ENCODE data around the gene CDC5L. TPM values are rescaled to one million over a fixed set of nuclear protein-coding genes. Genes with fewer than 3 reads are reported as not detected.

CDC5L gene
- total RNA-seq, 1 donor from 2014 or later = 17.3 TPM

DNA sequence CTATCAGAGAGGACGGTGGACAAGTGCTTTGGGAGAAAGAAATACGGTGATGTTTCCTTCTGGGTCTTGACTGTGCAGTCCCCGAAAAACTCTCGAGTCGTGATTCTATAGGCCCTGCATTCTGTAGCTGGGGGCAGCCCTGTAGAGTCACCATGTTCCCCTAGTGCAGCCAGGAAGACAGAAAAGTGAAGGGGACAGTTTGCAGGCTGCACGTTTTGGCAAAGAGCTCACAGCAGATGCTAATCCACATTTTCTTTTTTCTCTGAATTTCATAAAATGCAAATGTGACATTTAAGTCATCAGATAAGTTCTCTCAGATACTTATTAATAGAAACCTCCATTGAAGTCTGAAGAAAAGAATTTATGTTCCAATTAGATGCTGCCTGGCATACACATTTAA is 25.6 kb upstream of the CDC5L start:
- DNase-seq (ENCODE audit: low spot score) = no peak
- Mint-ChIP-seq H3K9me3 (ENCODE audit: unreplicated experiment) (no peaks in the 10 kb centered on the region), H3K4me3 (ENCODE audit: unreplicated experiment) (no peak overlapping the region), H3K27me3 (ENCODE audit: unreplicated experiment) (peaks cover 3% of the 10 kb centered on the region), H3K36me3 (ENCODE audit: low read depth, unreplicated experiment) (no peaks in the 10 kb centered on the region), H3K27ac (ENCODE audit: unreplicated experiment) (no peak overlapping the region), H3K4me1 (ENCODE audit: unreplicated experiment) (peaks cover 4% of the 10 kb centered on the region)
- TF ChIP-seq CTCF (IDR thresholded peaks at IDR 0.05; ENCODE audit: unreplicated experiment) = no peak

GRCh38 chr6:44363377-44363926 is 24.1 kb upstream of the CDC5L start:
- DNase-seq (ENCODE audit: low spot score) = no peak
- Mint-ChIP-seq H3K9me3 (ENCODE audit: unreplicated experiment) (no peaks in the 10 kb centered on the region), H3K4me1 (ENCODE audit: unreplicated experiment) (peaks cover 8% of the 10 kb centered on the region), H3K36me3 (ENCODE audit: low read depth, unreplicated experiment) (no peaks in the 10 kb centered on the region), H3K4me3 (ENCODE audit: unreplicated experiment) (no peak overlapping the region), H3K27ac (ENCODE audit: unreplicated experiment) (no peak overlapping the region), H3K27me3 (ENCODE audit: unreplicated experiment) (peaks cover 3% of the 10 kb centered on the region)
- no peak for TF ChIP-seq CTCF (IDR thresholded peaks at IDR 0.05; ENCODE audit: unreplicated experiment)

- Mint-ChIP-seq H3K27me3 (ENCODE audit: unreplicated experiment) (peaks cover 3% of the 10 kb centered on the region), H3K4me3 (ENCODE audit: unreplicated experiment) (no peak overlapping the region), H3K9me3 (ENCODE audit: unreplicated experiment) (no peaks in the 10 kb centered on the region), H3K36me3 (ENCODE audit: low read depth, unreplicated experiment) (no peaks in the 10 kb centered on the region), H3K4me1 (ENCODE audit: unreplicated experiment) (peaks cover 8% of the 10 kb centered on the region), H3K27ac (ENCODE audit: unreplicated experiment) (no peak overlapping the region)
- DNase-seq (ENCODE audit: low spot score) = no peak
- TF ChIP-seq CTCF (IDR thresholded peaks at IDR 0.05; ENCODE audit: unreplicated experiment) = no peak
These were observed 20.7 kb upstream of the CDC5L start for GRCh38 chr6:44366781-44367180.

DNA sequence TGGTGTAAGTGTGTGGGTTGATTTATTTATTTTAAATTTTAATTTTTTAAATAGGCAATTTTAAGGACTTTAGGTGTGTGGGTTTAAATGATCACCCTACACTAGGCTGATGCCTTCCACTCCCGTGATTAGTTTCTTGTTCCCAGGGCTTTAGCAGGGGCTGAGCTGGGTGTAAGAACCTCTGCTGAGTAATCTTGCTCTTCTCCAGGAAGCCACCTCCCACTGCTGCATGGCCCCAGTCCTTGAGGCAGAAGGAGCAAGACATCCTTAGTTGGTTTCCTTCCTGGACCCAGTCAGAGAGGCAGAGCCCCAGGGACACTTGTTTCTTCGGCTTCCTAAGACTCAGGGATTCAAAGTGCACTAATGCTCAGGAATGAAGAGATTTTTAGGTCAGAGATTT is 19.8 kb upstream of the CDC5L start:
- H3K27me3 Mint-ChIP-seq (ENCODE audit: unreplicated experiment) = peaks cover 3% of the 10 kb centered on the region
- H3K9me3 Mint-ChIP-seq (ENCODE audit: unreplicated experiment) = no peaks in the 10 kb centered on the region
- peak; percentile 9 for DNase-seq (ENCODE audit: low spot score)
- peaks cover 8% of the 10 kb centered on the region for H3K4me1 Mint-ChIP-seq (ENCODE audit: unreplicated experiment)
- H3K27ac Mint-ChIP-seq (ENCODE audit: unreplicated experiment) = no peak overlapping the region
- H3K4me3 Mint-ChIP-seq (ENCODE audit: unreplicated experiment) = no peak overlapping the region
- TF ChIP-seq CTCF (IDR thresholded peaks at IDR 0.05; ENCODE audit: unreplicated experiment) = no peak
- no peaks in the 10 kb centered on the region for H3K36me3 Mint-ChIP-seq (ENCODE audit: low read depth, unreplicated experiment)

DNA sequence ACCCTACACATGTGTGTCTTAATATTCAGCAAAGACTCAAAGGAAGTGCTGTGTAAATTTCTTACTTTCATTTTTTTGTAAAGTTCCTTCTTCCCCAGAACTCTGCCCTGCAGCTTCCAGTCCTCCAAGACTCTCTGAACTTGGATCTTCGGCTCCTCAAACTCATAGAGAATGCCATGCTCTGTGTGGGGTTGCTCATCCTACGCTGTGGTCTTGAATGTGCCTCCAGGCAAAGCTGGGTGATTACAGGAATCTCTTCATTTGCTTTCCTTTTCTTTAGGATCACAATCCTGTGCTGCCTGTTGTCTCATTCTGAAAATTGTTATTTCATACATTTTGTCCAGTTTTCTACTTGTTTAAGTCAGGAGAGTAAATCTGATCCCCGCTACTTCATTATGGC is 14.5 kb upstream of the CDC5L start:
- Mint-ChIP-seq H3K4me3 (ENCODE audit: unreplicated experiment) (no peak overlapping the region), H3K4me1 (ENCODE audit: unreplicated experiment) (no peaks in the 10 kb centered on the region), H3K27me3 (ENCODE audit: unreplicated experiment) (no peaks in the 10 kb centered on the region), H3K36me3 (ENCODE audit: low read depth, unreplicated experiment) (no peaks in the 10 kb centered on the region), H3K27ac (ENCODE audit: unreplicated experiment) (no peak overlapping the region), H3K9me3 (ENCODE audit: unreplicated experiment) (no peaks in the 10 kb centered on the region)
- no peak for TF ChIP-seq CTCF (IDR thresholded peaks at IDR 0.05; ENCODE audit: unreplicated experiment)
- no peak for DNase-seq (ENCODE audit: low spot score)
